ENCODE measurements around the gene TNFRSF6B. TPM values are rescaled to one million over a fixed set of nuclear protein-coding genes. Genes with fewer than 3 reads are reported as not detected.

The TNFRSF6B gene
- total RNA-seq, 2 donors from 2014 or later = not detected

DNA sequence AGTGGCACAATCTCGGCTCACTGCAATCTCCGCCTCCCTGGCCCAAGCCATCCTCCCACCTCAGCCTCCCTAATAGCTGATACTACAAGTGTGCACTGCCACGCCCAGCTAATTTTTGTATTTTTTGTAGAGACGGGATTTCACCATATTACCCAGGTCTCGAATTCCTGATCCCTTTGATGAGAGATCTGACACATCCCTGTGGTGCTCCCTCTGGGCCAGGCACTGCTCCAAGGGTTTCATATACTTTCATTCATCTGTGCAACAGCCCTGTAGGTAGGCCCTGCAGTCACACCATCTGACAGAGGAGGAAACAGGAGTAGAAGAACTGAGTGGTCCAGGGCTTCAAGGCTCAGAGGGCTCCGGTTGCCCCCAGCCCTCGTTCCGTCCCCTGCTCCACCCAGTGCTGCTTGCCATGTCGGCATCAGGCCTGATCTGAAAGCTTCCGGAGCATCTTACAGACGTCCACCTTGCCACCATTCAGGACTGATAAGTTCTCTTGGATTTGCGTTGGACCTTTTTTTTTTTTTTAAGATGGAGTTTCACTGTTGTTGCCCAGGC is 14.7 kb downstream of the TNFRSF6B start:
- peaks cover 12% of the 10 kb centered on the region for H3K4me1 ChIP-seq (ENCODE audit: control insufficient read depth, insufficient read depth, low read length)
- no peak for DNase-seq
- peaks cover 13% of the 10 kb centered on the region for H3K9me3 Mint-ChIP-seq
- TF ChIP-seq, protein P1, sequence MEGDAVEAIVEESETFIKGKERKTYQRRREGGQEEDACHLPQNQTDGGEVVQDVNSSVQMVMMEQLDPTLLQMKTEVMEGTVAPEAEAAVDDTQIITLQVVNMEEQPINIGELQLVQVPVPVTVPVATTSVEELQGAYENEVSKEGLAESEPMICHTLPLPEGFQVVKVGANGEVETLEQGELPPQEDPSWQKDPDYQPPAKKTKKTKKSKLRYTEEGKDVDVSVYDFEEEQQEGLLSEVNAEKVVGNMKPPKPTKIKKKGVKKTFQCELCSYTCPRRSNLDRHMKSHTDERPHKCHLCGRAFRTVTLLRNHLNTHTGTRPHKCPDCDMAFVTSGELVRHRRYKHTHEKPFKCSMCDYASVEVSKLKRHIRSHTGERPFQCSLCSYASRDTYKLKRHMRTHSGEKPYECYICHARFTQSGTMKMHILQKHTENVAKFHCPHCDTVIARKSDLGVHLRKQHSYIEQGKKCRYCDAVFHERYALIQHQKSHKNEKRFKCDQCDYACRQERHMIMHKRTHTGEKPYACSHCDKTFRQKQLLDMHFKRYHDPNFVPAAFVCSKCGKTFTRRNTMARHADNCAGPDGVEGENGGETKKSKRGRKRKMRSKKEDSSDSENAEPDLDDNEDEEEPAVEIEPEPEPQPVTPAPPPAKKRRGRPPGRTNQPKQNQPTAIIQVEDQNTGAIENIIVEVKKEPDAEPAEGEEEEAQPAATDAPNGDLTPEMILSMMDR (conservative IDR thresholded peaks at IDR 0.05) = no peak
- H3K27ac Mint-ChIP-seq = no peak overlapping the region
- peaks cover 9% of the 10 kb centered on the region for H3K4me1 Mint-ChIP-seq
- WGBS, 2 experiments (ENCODE audit: insufficient coverage in 1 of 2, insufficient read length in 1 of 2) = 88 to 91% methylated on average over 12 of the region's 12 CpGs
- H3K27ac ChIP-seq (ENCODE audit: low read depth, low read length) = no peak overlapping the region
- no peak overlapping the region for H3K4me3 ChIP-seq (ENCODE audit: low read length)
- H3K36me3 ChIP-seq (ENCODE audit: control insufficient read depth, insufficient read depth, low read length) = peaks cover 62% of the 10 kb centered on the region
- H3K27me3 ChIP-seq (ENCODE audit: control insufficient read depth, insufficient read depth, low read length, poor library complexity, severe bottlenecking) = no peaks in the 10 kb centered on the region
- no peak overlapping the region for H3K9ac ChIP-seq (ENCODE audit: extremely low read depth, low read length, poor library complexity, severe bottlenecking)
- H3K4me3 Mint-ChIP-seq = no peak overlapping the region
- H3K36me3 Mint-ChIP-seq (ENCODE audit: low read depth) = peaks cover 77% of the 10 kb centered on the region
- H3K9me3 ChIP-seq (ENCODE audit: control insufficient read depth, low read length) = peaks cover 28% of the 10 kb centered on the region
- no peaks in the 10 kb centered on the region for H3K27me3 Mint-ChIP-seq (ENCODE audit: insufficient read depth)

DNA sequence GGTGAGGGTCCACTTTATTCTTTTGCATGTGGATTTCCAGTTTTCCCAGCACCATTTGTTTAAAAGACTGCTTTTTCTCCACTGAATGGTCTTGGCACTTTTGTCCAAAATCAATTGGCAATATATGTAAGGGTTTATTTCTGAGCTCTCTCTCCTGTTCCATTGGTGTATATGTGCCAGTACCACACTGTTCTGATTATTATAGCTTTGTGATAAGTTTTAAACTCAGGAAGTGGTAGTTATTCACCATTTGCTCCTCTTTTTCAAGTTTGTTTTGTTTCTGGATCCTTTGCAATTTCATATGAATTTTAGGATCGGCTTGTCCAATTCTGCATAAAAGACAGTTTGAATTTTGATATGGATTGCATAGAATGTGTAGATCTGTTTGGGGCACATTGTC is 15.7 kb downstream of the TNFRSF6B start:
- Mint-ChIP-seq H3K4me3 (no peak overlapping the region), H3K4me1 (peaks cover 4% of the 10 kb centered on the region), H3K36me3 (ENCODE audit: low read depth) (peaks cover 77% of the 10 kb centered on the region), H3K27me3 (ENCODE audit: insufficient read depth) (no peaks in the 10 kb centered on the region), H3K27ac (no peak overlapping the region), H3K9me3 (peaks cover 13% of the 10 kb centered on the region)
- Histone ChIP-seq H3K9ac (ENCODE audit: extremely low read depth, low read length, poor library complexity, severe bottlenecking) (no peak overlapping the region), H3K36me3 (ENCODE audit: control insufficient read depth, insufficient read depth, low read length) (peaks cover 61% of the 10 kb centered on the region), H3K27me3 (ENCODE audit: control insufficient read depth, insufficient read depth, low read length, poor library complexity, severe bottlenecking) (no peaks in the 10 kb centered on the region), H3K27ac (ENCODE audit: low read depth, low read length) (no peak overlapping the region), H3K4me3 (ENCODE audit: low read length) (no peak overlapping the region), H3K9me3 (ENCODE audit: control insufficient read depth, low read length) (peaks cover 28% of the 10 kb centered on the region), H3K4me1 (ENCODE audit: control insufficient read depth, insufficient read depth, low read length) (peaks cover 6% of the 10 kb centered on the region)
- WGBS, 2 experiments (ENCODE audit: insufficient coverage in 1 of 2, insufficient read length in 1 of 2) = 95 to 100% methylated on average over 1 of the region's 1 CpG
- no peak for DNase-seq
- TF ChIP-seq, protein P1 (conservative IDR thresholded peaks at IDR 0.05) = no peak

DNA sequence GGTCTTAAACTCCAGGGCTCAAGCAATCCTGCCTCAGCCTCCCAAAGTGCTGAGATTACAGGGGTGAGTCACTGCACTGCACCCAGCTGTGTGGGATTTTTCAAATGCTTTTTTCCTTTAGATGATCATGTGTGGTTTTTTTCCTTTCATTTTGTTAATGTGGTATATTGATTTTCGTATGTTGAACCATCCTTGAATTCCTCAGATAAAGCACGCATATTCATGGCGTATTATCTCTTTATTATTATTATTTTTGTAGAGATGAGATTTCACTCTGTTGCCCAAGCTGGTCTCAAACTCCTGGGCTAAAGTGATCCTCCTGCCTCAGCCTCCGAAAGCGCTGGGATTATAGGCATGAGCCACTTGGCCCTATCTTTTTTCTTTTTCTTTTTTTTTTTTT is 18.4 kb downstream of the TNFRSF6B start:
- peaks cover 81% of the 10 kb centered on the region for H3K36me3 Mint-ChIP-seq (ENCODE audit: low read depth)
- DNase-seq = no peak
- H3K27me3 Mint-ChIP-seq (ENCODE audit: insufficient read depth) = no peaks in the 10 kb centered on the region
- no peak overlapping the region for H3K9ac ChIP-seq (ENCODE audit: extremely low read depth, low read length, poor library complexity, severe bottlenecking)
- no peaks in the 10 kb centered on the region for H3K4me1 ChIP-seq (ENCODE audit: control insufficient read depth, insufficient read depth, low read length)
- no peak overlapping the region for H3K4me3 ChIP-seq (ENCODE audit: low read length)
- H3K9me3 ChIP-seq (ENCODE audit: control insufficient read depth, low read length) = peaks cover 28% of the 10 kb centered on the region
- peaks cover 77% of the 10 kb centered on the region for H3K36me3 ChIP-seq (ENCODE audit: control insufficient read depth, insufficient read depth, low read length)
- no peaks in the 10 kb centered on the region for H3K4me1 Mint-ChIP-seq
- no peaks in the 10 kb centered on the region for H3K27me3 ChIP-seq (ENCODE audit: control insufficient read depth, insufficient read depth, low read length, poor library complexity, severe bottlenecking)
- no peak overlapping the region for H3K27ac ChIP-seq (ENCODE audit: low read depth, low read length)
- peaks cover 17% of the 10 kb centered on the region for H3K9me3 Mint-ChIP-seq
- TF ChIP-seq, protein P1 (conservative IDR thresholded peaks at IDR 0.05) = no peak
- no peak overlapping the region for H3K27ac Mint-ChIP-seq
- WGBS, 2 experiments (ENCODE audit: insufficient coverage in 1 of 2, insufficient read length in 1 of 2) = 97 to 100% methylated on average over 2 to 4 of the region's 5 CpGs
- no peak overlapping the region for H3K4me3 Mint-ChIP-seq

Data from endodermal cell (in vitro differentiated cells).